ENCODE results near the gene PMS1.

PMS1 gene

DNA sequence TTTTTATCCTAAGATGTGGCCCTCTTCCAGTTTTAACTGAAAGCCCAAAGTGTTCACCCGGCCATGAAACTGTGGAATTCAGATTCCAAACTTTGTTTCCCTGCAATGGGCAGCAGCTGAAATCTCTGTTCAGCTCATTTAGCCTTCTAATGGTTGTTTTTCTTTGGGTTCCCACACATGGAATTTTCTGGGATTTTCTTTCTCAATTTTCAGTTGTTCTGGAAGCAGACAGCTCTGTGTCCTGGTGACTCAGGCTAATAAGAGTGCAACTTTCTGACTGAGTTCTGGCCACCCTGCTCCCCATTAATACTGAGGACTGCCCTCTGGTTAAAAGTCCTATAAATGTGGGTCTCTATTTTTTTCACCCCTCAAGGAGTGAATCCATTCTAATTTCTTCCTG lies 78.5 kb downstream of the PMS1 start:
- TF ChIP-seq, protein P1, sequence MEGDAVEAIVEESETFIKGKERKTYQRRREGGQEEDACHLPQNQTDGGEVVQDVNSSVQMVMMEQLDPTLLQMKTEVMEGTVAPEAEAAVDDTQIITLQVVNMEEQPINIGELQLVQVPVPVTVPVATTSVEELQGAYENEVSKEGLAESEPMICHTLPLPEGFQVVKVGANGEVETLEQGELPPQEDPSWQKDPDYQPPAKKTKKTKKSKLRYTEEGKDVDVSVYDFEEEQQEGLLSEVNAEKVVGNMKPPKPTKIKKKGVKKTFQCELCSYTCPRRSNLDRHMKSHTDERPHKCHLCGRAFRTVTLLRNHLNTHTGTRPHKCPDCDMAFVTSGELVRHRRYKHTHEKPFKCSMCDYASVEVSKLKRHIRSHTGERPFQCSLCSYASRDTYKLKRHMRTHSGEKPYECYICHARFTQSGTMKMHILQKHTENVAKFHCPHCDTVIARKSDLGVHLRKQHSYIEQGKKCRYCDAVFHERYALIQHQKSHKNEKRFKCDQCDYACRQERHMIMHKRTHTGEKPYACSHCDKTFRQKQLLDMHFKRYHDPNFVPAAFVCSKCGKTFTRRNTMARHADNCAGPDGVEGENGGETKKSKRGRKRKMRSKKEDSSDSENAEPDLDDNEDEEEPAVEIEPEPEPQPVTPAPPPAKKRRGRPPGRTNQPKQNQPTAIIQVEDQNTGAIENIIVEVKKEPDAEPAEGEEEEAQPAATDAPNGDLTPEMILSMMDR (IDR thresholded peaks at IDR 0.05; ENCODE audit: borderline replicate concordance, insufficient read depth, low read depth, low read length), result no peak
- H3K4me3 ChIP-seq (ENCODE audit: low read depth, low read length), result no peak overlapping the region

DNA sequence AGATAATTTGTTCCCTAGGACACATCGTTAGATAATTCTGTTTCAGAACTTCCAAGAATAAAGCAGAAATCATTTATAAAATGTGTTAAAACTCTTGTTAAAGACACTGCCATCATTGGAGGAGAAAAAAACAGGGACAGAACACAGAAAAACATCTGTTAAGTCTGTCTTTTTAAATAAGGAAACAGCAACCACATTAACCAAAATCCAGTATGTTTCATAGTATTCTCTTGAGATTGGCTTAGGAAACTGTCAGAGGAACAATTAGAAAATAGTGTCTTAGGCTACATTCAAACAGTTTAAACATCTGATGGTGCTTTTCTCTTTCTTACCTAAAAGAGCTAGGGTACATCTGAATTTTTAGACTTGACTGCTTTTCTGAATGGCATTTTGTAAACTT lies 81.6 kb downstream of the PMS1 start:
- no peak overlapping the region for H3K4me3 ChIP-seq (ENCODE audit: low read depth, low read length)
- TF ChIP-seq, protein P1 (IDR thresholded peaks at IDR 0.05; ENCODE audit: borderline replicate concordance, insufficient read depth, low read depth, low read length), result no peak

DNA sequence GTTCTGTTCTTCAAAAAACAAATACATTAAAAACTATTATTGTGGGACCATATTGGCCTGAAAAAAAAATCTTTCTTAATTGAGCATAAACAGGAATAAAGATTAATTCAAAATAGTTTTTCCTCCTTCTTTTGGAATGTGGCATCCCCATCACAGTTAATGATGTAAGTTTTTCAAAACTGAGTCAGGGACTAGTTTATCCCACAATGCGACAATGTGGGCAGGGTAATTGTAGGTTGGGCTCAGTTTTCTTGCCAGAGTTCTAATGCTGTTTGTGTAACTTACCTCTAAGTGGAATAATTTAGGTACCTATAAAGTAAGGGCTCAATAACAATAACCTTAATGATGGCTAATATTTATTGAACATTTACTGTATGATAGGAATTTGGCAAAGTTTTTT lies 82.0 kb downstream of the PMS1 start:
- TF ChIP-seq, protein P1 (IDR thresholded peaks at IDR 0.05; ENCODE audit: borderline replicate concordance, insufficient read depth, low read depth, low read length), result no peak
- H3K4me3 ChIP-seq (ENCODE audit: low read depth, low read length), result no peak overlapping the region

DNA sequence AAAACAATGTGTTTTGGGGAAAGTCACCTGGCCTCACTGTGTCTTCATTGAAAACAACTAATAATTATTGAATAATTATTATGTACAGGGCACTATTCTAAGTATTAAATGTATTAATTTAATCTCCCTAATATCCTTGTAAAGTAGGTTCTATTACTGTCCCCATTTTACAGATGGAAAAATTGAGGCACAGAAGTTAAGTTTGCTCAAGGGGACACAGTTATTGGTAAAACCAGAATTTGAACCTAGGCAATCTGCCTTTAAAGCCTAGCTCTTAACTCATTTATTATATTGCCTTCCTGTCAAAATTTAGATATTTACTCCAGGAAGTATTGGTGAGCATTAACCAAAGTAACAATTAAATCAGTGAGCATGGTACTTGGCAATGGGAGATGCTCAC lies 84.6 kb downstream of the PMS1 start:
- H3K4me3 ChIP-seq (ENCODE audit: low read depth, low read length), result no peak overlapping the region
- TF ChIP-seq, protein P1 (IDR thresholded peaks at IDR 0.05; ENCODE audit: borderline replicate concordance, insufficient read depth, low read depth, low read length), result no peak

DNA sequence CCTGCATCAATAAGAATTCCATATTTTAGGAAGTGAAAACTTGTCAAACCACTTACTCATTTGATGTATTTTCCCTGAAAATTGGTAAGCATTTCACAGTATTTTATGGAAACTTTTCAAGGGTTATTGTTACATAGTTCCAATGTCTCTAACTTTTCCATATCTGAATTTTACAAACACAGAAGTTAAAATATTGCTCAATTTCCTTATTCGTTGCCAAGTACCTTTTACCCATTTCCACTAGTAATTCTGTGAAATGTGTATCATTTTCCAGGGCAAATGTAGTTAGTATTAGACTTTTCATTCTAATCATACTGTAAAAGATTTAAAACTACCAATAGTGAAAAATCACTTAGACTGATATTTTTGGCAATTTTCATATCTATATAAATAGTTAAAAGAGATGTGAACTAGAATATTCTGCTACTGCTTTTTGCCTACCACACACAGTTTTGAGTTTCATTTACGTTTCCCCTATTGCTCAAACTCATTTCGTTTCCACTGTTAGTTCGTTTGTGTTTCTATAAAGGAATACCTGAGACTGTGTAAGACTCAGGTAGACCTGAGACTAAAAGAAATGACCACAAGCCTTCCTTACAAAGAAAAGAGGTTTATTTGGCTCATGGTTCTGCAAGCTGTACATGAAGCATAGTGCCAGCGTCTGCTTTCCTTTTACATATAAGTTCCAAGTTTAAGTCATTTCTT lies 86.3 kb downstream of the PMS1 start:
- TF ChIP-seq, protein P1 (IDR thresholded peaks at IDR 0.05; ENCODE audit: borderline replicate concordance, insufficient read depth, low read depth, low read length), result no peak
- no peak overlapping the region for H3K4me3 ChIP-seq (ENCODE audit: low read depth, low read length)

DNA sequence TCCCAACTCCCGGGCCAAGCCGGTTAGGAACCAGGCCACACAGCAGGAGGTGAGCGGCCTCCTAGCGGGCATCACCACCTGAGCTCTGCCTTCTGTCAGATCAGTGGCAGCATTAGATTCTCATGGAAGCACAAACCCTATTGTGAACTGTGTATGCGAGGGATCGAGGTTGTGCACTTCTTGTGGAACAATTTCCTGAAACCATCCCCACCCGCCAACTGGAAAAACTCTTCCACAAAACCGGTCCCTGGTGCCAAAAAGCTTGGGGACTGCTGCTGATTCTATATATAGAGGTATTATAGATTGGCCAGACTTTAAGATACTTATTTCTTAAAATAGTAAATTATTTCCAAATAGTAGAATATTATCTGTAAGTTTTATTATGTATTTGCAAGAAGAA lies 89.4 kb downstream of the PMS1 start:
- no peak overlapping the region for H3K4me3 ChIP-seq (ENCODE audit: low read depth, low read length)
- TF ChIP-seq, protein P1 (IDR thresholded peaks at IDR 0.05; ENCODE audit: borderline replicate concordance, insufficient read depth, low read depth, low read length), result no peak

DNA sequence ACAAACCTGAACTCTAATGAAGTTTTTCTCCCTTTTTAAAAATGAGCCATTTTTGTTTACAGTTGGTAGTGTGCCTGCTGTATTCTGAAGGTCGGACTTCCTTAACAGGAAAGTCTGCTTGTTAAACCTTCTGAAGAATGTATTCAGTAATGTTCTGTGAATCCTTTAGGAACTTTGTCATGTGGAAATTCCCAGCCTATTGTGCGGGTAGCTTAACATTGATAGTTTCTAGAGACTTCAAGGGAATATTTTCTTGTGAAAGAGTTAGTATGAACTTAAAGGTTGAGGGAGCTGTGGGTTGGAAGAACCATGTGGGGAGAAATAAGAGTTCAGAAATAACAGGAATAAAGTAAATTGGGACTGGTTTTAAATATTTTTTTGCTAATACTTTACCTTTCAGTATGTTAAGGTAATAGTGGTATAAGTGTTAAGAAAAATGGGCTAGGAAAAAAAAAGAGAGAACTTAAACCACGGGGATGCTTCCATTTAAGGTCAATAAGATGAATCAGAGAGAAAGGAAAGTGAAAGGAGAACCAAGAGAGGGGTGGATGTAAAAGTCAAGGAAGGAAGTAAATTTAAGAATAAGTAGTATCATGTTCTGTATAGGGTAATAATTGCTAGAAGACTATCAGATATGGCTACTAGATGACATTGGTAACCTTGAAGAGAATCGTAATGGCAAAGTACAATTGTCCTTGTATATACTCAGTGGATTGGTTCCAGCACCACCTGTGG lies 90.5 kb downstream of the PMS1 start:
- TF ChIP-seq, protein P1 (IDR thresholded peaks at IDR 0.05; ENCODE audit: borderline replicate concordance, insufficient read depth, low read depth, low read length), result no peak
- no peak overlapping the region for H3K4me3 ChIP-seq (ENCODE audit: low read depth, low read length)

All from GM12875 (cell line).